ENCODE results near the gene ZMIZ1.
A peak's percentile ranks its signal among the peaks of the same experiment; 100 is the strongest.

The ZMIZ1 gene

GRCh38 chr10:79191951-79192676, 123.3 kb downstream of the ZMIZ1 start:
- DNase-seq, result no peak

- no peak for DNase-seq
These were observed 123.9 kb downstream of the ZMIZ1 start for GRCh38 chr10:79192677-79193003.

GRCh38 chr10:79193694-79194382, 125.1 kb downstream of the ZMIZ1 start:
- DNase-seq, result no peak

- DNase-seq, result peak; percentile 88
These were observed 126.5 kb downstream of the ZMIZ1 start for GRCh38 chr10:79195091-79195923.

- DNase-seq, result peak; percentile 73
These were observed 128.0 kb downstream of the ZMIZ1 start for GRCh38 chr10:79196470-79197461.

- DNase-seq, result no peak
These were observed 128.8 kb downstream of the ZMIZ1 start for GRCh38 chr10:79197558-79197957.

- no peak for DNase-seq
These were observed 131.6 kb downstream of the ZMIZ1 start for GRCh38 chr10:79200346-79200745.

- DNase-seq, result no peak
These were observed 132.9 kb downstream of the ZMIZ1 start for GRCh38 chr10:79201706-79202105.

- no peak for DNase-seq
These were observed 133.6 kb downstream of the ZMIZ1 start for GRCh38 chr10:79202188-79203013.

- DNase-seq, result no peak
These were observed 134.4 kb downstream of the ZMIZ1 start for GRCh38 chr10:79203014-79203644.

- DNase-seq, result no peak
These were observed 135.1 kb downstream of the ZMIZ1 start for GRCh38 chr10:79203833-79204232.

GRCh38 chr10:79206300-79207095, 137.7 kb downstream of the ZMIZ1 start:
- no peak for DNase-seq

GRCh38 chr10:79207096-79207357, 138.3 kb downstream of the ZMIZ1 start:
- no peak for DNase-seq

GRCh38 chr10:79207726-79208125, 139.0 kb downstream of the ZMIZ1 start:
- no peak for DNase-seq

GRCh38 chr10:79208251-79208983, 139.7 kb downstream of the ZMIZ1 start:
- no peak for DNase-seq

GRCh38 chr10:79209340-79209739, 140.6 kb downstream of the ZMIZ1 start:
- no peak for DNase-seq

- no peak for DNase-seq
These were observed 141.1 kb downstream of the ZMIZ1 start for GRCh38 chr10:79209831-79210230.

GRCh38 chr10:79210672-79211071, 141.9 kb downstream of the ZMIZ1 start:
- DNase-seq, result no peak

GRCh38 chr10:79211616-79212015, 142.8 kb downstream of the ZMIZ1 start:
- DNase-seq, result no peak

- no peak for DNase-seq
These were observed 146.8 kb downstream of the ZMIZ1 start for GRCh38 chr10:79215531-79215930.
